CD4-positive, alpha-beta T cell (primary cell): ENCODE data around the gene NPBWR2. TPM values are rescaled to one million over a fixed set of nuclear protein-coding genes. Genes with fewer than 3 reads are reported as not detected.
"Not testable (repeated sequence)": the region's sequence is repeated elsewhere in the genome, so short reads cannot be mapped to it uniquely, and the experiment has no call there.

Source experiments
- ATAC-seq: fragments of 200-7000 bp; cut with Tn5 transposase; one replicate; pipeline ENCODE4 v1.10.0; 2022; ENCODE audit warnings: mild to moderate bottlenecking; ENCODE audit not compliant: poor library complexity
- CTCF ChIA-PET: fragments of 350-600 bp; sonication (Branson Sonifier 250); formaldehyde crosslinking; loops from one replicate; lab custom pipeline; 2021; ENCODE audit warnings: antibody characterized with exemption, inconsistent platforms; lab: Charles Lee
- POLR2A ChIA-PET: fragments of 350-600 bp; sonication (Branson Sonifier 250); formaldehyde crosslinking; loops from one replicate; lab custom pipeline; 2021; ENCODE audit warnings: antibody characterized with exemption, inconsistent platforms; lab: Charles Lee
- DNase-seq, 14 experiments: peaks; one replicate each; pipeline ENCODE4 v3.0.0-alpha.2; 2013 to 2020; ENCODE audit warnings: mixed read lengths in 2 of 14
- H3K27ac ChIP-seq, 2 donors: one replicate each; pipeline versions ENCODE4 v1.5.1 to v1.7.0; 2013; ENCODE audit warnings: low read length in 2 of 2, low read depth in 1 of 2, mild to moderate bottlenecking in 1 of 2
- H3K27me3 ChIP-seq, 2 experiments: 1 replicate in 1 of 2; 2 replicates in 1 of 2; pipeline versions ENCODE4 v1.6.1 to v1.7.0; 2013; ENCODE audit warnings: low read length in 2 of 2, control low read depth in 1 of 2, mild to moderate bottlenecking in 1 of 2, moderate library complexity in 1 of 2; ENCODE audit not compliant: insufficient read depth in 2 of 2, control insufficient read depth in 1 of 2
- H3K36me3 ChIP-seq: one replicate; pipeline ENCODE4 v1.6.1; 2013; ENCODE audit warnings: low read length, control low read depth; ENCODE audit not compliant: insufficient read depth
- H3K4me1 ChIP-seq: one replicate; pipeline ENCODE4 v1.6.1; 2013; ENCODE audit warnings: low read length, control low read depth; ENCODE audit not compliant: insufficient read depth
- H3K4me3 ChIP-seq: one replicate; pipeline ENCODE4 v1.5.1; 2013; ENCODE audit warnings: mild to moderate bottlenecking, low read length, moderate library complexity
- H3K9me3 ChIP-seq, 2 experiments: 1 replicate in 1 of 2; 2 replicates in 1 of 2; pipeline versions ENCODE4 v1.6.1 to v1.7.0; 2013; ENCODE audit warnings: low read length in 2 of 2, mild to moderate bottlenecking in 2 of 2, control low read depth in 1 of 2, moderate library complexity in 1 of 2; ENCODE audit not compliant: control insufficient read depth in 1 of 2, insufficient read depth in 1 of 2
- H3K27ac Mint-ChIP-seq: one replicate; pipeline ENCODE4 v1.8.0; 2020; ENCODE audit warnings: mixed read lengths
- H3K27me3 Mint-ChIP-seq: one replicate; pipeline ENCODE4 v1.8.0; 2021; ENCODE audit warnings: mixed read lengths
- H3K36me3 Mint-ChIP-seq: one replicate; pipeline ENCODE4 v1.8.0; 2021; ENCODE audit warnings: low read depth, mixed read lengths
- H3K4me1 Mint-ChIP-seq: one replicate; pipeline ENCODE4 v1.8.0; 2021; ENCODE audit warnings: low read depth, mixed read lengths
- H3K4me3 Mint-ChIP-seq: one replicate; pipeline ENCODE4 v1.8.0; 2020; ENCODE audit warnings: mild to moderate bottlenecking, mixed read lengths
- H3K9me3 Mint-ChIP-seq: one replicate; pipeline ENCODE4 v1.8.0; 2020; ENCODE audit warnings: mixed read lengths
- intact Hi-C, 2 experiments: fragments of 100-400 bp; cut with DNase I in 1 of 2; cut with micrococcal nuclease in 1 of 2; formaldehyde crosslinking; loops; one replicate each; pipeline versions ENCODE4 v1.15.1 to v1.9.0; 2023 to 2025; cut with DNase I, micrococcal nuclease
- total RNA-seq, 174 experiments: library from RNA in 2 of 174; stranded (reverse) in 2 of 174; gene quantifications; one replicate each; pipeline ENCODE4 v1.2.3 and lab custom pipeline; 2021 to 2026
- TF ChIP-seq, protein P1 (sequence below): fragments of 200-600 bp; IDR thresholded peaks from one replicate; pipeline ENCODE4 v1.8.0; 2022; ENCODE audit warnings: antibody characterized with exemption, mild to moderate bottlenecking

Gene NPBWR2
- total RNA-seq, 2 experiments from 2014 or later, result 0.38 to 0.47 TPM

DNA sequence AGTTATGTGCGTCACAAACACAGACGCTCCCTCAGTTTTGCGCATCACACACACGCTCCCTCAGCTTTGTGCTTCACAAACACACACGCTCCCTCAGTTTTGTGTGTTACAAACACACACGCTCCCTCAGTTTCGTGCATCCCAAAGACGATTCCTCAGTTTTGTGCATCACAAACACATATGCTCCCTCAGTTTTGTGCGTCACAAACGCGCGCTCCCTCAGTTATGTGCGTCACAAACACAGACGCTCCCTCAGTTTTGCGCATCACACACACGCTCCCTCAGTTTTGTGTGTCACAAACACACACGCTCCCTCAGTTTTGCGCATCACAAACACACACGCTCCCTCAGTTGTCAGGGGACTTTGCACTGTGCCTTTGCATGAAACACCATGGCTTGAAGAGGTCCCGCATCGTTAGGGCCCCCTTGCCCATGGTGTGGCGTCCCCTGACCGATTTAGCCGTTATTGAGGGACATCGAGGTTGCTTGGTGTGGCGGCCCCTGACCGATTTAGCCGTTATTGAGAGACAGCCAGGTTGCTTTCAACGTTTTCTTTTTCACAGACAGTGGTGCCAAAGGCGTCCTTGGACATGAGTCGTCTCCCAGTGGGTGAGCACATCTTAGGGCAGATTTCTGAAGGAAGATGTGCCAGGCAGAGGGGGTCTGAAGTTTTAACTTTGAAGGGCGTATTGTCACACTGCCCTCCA, 28.8 kb upstream of the NPBWR2 start:
- H3K4me3 Mint-ChIP-seq, result no peak overlapping the region
- no peaks in the 10 kb centered on the region for H3K9me3 ChIP-seq
- POLR2A ChIA-PET, result no interaction called here
- no peaks in the 10 kb centered on the region for H3K36me3 Mint-ChIP-seq
- H3K4me3 ChIP-seq, result no peak overlapping the region
- no peaks in the 10 kb centered on the region for H3K4me1 Mint-ChIP-seq
- no peaks in the 10 kb centered on the region for H3K36me3 ChIP-seq
- no peak for ATAC-seq
- CTCF ChIA-PET, result no interaction called here
- TF ChIP-seq, protein P1, sequence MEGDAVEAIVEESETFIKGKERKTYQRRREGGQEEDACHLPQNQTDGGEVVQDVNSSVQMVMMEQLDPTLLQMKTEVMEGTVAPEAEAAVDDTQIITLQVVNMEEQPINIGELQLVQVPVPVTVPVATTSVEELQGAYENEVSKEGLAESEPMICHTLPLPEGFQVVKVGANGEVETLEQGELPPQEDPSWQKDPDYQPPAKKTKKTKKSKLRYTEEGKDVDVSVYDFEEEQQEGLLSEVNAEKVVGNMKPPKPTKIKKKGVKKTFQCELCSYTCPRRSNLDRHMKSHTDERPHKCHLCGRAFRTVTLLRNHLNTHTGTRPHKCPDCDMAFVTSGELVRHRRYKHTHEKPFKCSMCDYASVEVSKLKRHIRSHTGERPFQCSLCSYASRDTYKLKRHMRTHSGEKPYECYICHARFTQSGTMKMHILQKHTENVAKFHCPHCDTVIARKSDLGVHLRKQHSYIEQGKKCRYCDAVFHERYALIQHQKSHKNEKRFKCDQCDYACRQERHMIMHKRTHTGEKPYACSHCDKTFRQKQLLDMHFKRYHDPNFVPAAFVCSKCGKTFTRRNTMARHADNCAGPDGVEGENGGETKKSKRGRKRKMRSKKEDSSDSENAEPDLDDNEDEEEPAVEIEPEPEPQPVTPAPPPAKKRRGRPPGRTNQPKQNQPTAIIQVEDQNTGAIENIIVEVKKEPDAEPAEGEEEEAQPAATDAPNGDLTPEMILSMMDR, result no peak
- H3K4me1 ChIP-seq, result no peaks in the 10 kb centered on the region
- peaks cover 9% of the 10 kb centered on the region for H3K27me3 Mint-ChIP-seq
- no peak for DNase-seq
- intact Hi-C loops, result no loop called here
- H3K27ac ChIP-seq, result no peak overlapping the region
- H3K27me3 ChIP-seq, result peaks cover 0 to 2% of the 10 kb centered on the region in 2 experiments
- no peaks in the 10 kb centered on the region for H3K9me3 Mint-ChIP-seq
- no peak overlapping the region for H3K27ac Mint-ChIP-seq

DNA sequence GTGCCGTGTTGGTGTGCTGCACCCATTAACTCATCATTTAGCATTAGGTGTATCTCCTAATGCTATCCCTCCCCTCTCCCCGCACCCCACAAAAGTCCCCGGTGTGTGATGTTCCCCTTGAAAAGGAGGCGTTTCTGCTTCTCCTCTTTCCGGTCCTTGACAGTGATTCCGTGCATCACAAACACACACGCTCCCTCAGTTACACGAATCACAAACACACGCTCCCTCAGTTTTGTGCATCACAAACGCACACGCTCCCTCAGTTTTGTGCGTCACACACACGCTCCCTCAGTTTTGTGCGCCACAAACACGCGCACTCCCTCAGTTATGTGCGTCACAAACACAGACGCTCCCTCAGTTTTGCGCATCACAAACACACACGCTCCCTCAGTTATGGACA, 27.4 kb upstream of the NPBWR2 start:
- CTCF ChIA-PET, H3K36me3 ChIP-seq, intact Hi-C loops, H3K9me3 ChIP-seq, H3K36me3 Mint-ChIP-seq, DNase-seq, H3K4me1 Mint-ChIP-seq, H3K4me3 Mint-ChIP-seq, ATAC-seq, H3K4me3 ChIP-seq, H3K9me3 Mint-ChIP-seq, H3K27ac ChIP-seq, H3K27me3 ChIP-seq, H3K4me1 ChIP-seq, POLR2A ChIA-PET, H3K27ac Mint-ChIP-seq: not testable (repeated sequence)
- peaks cover 19% of the 10 kb centered on the region for H3K27me3 Mint-ChIP-seq

DNA sequence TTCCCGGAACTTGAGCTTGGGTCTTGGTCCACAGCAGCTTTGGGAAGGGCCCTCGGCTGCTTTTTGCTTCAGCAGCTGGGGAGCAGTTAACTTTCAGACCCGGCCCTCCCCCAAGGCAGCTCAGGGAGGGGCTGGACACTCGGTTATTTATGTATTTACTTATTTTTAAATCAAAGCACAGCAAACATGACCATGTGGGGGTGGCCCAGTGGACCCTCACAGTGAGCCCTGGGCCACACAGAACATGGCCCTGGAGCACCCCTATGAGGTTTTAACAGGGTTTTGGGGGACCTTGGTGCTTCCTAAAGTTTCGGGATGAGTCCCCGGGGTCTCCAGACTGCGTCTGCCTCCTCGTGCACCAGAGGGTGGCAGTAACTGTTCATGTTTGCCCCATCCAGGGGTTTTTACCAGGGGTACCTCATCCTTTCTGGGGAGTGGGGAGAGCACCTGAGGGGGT, 26.6 kb upstream of the NPBWR2 start:
- H3K4me1 Mint-ChIP-seq, result no peaks in the 10 kb centered on the region
- no peaks in the 10 kb centered on the region for H3K9me3 ChIP-seq
- no peaks in the 10 kb centered on the region for H3K36me3 Mint-ChIP-seq
- no peak overlapping the region for H3K4me3 ChIP-seq
- DNase-seq (no peak), ATAC-seq (no peak)
- H3K4me1 ChIP-seq, result no peaks in the 10 kb centered on the region
- no peak overlapping the region for H3K27ac Mint-ChIP-seq
- POLR2A ChIA-PET, result no interaction called here
- CTCF ChIA-PET, result no interaction called here
- H3K9me3 Mint-ChIP-seq, result no peaks in the 10 kb centered on the region
- peaks cover 6 to 8% of the 10 kb centered on the region in 2 experiments for H3K27me3 ChIP-seq
- TF ChIP-seq, protein P1, result no peak
- no peak overlapping the region for H3K27ac ChIP-seq
- H3K4me3 Mint-ChIP-seq, result no peak overlapping the region
- peaks cover 27% of the 10 kb centered on the region for H3K27me3 Mint-ChIP-seq
- H3K36me3 ChIP-seq, result no peaks in the 10 kb centered on the region
- intact Hi-C loops, result no loop called here

DNA sequence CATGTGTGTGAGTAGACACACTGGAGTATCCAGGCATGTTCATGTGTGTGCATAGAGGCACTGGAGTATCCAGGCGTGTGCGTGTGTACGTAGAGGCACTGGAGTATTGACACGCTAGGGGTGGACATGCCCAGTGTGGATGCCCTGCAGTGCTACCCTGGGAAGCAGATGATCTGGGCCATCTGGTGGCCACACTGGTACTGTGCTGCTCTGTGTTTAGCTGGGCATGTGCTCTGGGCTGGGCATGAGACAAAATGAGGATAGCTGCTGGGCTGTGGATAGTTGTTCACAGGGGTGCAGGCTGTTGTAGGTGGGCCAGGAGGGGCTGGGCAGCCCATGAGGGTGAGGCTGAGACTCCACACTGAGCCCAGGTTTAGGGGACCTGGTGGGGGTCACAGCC, 24.0 kb upstream of the NPBWR2 start:
- Histone ChIP-seq H3K27ac (no peak overlapping the region), H3K27me3 (peaks cover 6 to 8% of the 10 kb centered on the region in 2 experiments), H3K4me1 (no peaks in the 10 kb centered on the region), H3K9me3 (no peaks in the 10 kb centered on the region), H3K4me3 (no peak overlapping the region), H3K36me3 (no peaks in the 10 kb centered on the region)
- Mint-ChIP-seq H3K36me3 (no peaks in the 10 kb centered on the region), H3K9me3 (no peaks in the 10 kb centered on the region), H3K4me1 (no peaks in the 10 kb centered on the region), H3K4me3 (no peak overlapping the region), H3K27me3 (peaks cover 41% of the 10 kb centered on the region), H3K27ac (no peak overlapping the region)
- intact Hi-C loops, result no loop called here
- DNase-seq (no peak), ATAC-seq (no peak)
- POLR2A ChIA-PET, result no interaction called here
- TF ChIP-seq, protein P1, result no peak
- CTCF ChIA-PET, result no interaction called here
